Measurements from ENCODE around the gene TUBA1C.

DNA sequence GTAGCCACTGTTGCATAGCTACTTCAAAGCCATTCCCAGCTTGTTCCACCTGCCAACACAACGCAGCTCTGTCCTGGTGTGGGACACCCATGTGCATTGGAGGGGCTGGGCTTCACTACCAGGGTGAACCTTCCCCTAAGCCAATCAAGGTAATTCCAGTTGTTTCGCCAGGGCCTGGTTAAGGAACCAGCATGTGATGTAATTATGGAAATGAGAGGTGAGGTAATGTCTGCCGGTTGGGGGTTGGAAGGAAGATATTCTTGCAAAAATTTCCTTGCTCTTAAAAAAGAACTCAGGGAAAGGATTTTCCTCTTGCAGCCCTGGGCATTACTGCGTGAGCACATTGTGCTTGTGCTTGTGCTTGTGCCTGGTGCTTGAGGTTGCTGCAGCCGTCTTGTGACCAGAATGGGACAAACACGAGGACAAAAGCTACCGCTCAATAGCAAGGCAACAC is 14.9 kb downstream of the TUBA1C start:
- TF ChIP-seq CTCF (IDR thresholded peaks at IDR 0.05) (no peak), POLR2A (IDR thresholded peaks at IDR 0.05) (no peak)
